ENCODE results near the gene MINDY4B.
"Not testable (repeated sequence)": the region's sequence is repeated elsewhere in the genome, so short reads cannot be mapped to it uniquely, and the experiment has no call there.

Gene MINDY4B

DNA sequence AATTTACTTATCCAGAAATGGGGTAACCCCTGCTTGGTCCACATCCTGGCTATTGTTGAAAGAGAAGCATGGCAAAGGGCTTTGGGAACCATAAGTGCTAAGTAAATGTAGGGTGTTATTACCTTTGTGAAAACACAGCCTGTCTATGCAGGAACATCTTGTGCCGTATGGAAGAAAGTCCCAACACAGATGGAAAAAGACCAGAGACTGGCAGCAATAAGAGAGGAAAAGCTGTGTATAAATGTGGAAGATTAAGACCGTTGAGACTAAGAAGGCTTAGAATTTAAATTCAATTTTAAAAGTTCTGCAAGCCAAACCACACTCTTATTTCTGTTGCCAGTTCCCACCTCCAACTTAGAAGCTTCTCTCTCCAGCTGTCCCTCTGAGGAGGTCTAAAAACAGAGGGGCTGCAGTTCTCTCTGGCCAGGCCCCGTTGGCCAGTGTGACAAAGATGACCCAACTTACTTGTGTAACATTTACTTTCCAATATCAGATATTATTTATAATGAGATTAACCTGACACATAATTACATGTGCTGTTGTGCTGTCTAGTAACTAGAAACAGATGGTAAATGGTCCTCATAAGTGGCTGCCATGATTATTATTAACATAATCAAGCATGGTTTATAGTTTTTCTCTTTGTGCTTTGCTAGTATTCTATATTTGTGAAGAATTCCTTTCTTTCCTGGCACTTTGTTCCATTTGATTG lies 7.0 kb downstream of the MINDY4B start:
- DNase-seq, result no peak

DNA sequence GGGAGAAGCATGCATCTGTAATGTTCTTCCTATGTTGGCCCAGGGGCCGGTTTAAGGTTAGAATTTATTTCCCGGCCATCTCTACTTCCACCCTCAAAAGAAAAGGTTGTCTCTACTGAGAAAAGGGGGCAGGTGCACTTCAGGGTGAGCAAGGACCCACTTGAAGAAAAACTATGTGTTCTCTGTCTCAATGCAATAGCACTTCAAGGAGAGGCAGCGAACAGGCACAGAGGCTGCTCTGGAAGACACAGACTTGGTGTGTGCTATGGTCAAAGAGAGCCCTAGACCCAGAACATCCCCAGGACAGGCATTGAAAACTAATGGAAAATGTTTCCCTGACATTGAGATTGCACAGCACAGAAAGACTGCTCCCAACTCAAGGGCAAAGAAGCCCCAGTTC lies 7.6 kb downstream of the MINDY4B start:
- DNase-seq, result no peak

DNA sequence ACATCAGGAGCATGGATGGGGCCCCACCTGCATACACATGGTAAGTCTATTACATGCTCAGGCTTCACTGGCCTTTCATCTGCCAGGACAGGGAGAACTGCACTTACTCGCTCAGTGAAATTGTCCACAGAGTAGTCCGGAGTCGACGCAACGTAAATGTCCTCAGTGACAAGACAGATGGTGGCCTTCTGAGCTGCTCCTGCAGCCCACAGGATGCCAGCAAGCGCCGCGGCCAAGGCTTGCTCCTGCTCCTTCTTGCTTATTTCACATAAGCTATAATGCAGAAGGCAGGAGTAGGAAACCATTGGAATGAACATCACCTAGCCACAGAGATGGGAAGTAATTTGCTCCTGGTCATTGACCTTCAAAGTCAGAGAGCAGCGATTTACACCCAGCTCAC lies 14.4 kb downstream of the MINDY4B start:
- no peak for DNase-seq

DNA sequence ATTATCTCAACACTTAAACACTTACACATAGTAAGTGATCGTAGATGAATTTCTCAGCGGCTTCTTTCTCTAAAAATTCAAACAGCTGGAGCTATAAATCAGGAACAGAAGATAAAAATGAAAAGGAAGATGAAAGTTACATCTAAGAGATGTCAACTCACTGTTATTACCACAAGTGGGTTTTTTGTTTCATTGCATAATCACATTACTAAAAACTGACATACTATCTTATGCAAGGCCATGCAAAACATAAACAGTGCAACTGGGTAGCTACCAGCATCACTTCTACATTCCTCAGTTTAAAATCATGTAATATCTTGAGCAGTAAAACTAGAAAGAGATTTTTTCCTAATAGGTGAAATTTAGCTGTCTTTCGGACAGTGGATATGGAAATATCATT lies 14.9 kb downstream of the MINDY4B start:
- DNase-seq, result no peak

DNA sequence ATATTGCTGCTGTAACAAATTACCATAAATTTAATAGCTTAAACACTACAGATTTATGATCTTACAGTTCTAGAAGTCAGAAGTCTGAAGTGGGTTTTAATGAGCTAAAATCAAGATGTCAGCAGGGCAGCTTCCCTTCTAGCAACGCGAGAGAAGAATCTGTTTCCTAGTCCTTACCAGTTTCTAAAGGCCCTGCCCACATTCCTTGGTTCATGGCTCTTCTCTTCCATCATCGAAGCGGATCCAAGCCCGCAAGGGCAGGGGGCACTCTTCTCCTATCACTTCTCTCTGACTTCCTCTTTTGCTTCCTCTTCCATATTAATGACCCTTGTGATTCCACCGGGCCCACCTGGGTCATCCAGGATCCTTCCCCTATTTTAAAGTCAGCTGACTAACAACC lies 16.1 kb downstream of the MINDY4B start:
- DNase-seq, result no peak

DNA sequence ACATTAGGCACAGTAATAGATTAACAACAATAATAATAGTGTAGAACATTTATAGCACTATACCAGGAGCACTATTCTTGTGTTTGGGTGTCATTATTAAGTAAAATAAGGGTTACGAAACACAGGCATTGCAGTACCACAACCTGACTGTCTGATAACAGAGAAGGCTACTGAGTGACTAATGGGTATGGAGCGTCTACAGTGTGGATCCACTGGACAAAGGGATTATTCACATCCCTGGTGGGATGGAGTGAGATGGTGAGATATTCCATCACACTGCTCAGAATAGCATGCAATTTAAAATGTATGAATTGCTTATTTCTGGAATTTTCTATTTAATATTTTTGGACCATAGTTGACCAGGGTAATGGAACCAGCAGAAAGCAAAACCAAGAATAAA lies 18.2 kb downstream of the MINDY4B start:
- no peak for DNase-seq

DNA sequence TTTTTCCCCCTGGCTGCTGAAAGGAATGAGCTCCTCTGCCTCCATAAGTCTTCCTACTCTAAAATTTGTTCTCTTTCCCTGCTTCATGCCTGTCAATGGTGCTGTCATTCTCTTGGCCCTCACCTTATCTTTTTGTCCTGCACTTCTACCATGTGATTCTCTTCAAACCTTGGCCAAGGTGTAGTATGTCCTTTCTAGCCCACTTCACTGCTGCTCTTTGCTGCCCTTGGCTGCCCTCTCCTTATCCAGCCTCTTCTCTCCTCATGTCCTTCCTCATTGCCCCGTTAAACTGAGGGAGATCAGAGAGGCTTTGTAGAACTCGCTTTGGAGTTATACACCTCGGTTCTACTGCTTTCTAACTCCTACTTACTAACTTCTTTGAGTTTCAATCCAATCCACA lies 19.7 kb downstream of the MINDY4B start:
- DNase-seq, result no peak

DNA sequence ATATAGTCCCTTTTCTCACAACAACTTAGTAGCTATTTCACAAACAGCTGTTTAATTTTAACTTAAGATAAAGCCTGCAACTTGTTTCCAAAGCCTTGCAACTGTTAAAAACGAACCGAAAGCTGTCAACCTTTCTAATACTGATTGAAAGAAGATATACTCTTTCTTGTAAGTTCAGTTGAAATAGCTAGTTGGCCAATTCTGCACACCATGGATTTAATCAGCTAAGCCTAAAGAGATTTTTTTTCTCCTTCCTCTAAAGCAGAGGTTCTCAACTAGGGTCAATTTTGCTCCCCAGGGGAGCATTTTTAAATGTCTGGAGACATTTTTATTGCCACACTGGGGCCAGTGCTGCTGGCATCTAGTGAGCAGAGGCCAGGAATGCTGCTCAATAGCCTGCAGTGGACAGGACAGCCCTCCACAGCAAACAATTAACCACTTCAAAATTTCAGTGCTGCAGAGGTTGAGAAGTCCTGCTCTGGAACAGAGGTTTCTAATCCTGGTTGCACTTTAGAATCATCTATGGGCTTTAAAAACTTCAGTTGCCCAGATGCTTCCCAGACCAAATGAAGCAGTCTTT lies 26.2 kb downstream of the MINDY4B start:
- DNase-seq, result no peak

DNA sequence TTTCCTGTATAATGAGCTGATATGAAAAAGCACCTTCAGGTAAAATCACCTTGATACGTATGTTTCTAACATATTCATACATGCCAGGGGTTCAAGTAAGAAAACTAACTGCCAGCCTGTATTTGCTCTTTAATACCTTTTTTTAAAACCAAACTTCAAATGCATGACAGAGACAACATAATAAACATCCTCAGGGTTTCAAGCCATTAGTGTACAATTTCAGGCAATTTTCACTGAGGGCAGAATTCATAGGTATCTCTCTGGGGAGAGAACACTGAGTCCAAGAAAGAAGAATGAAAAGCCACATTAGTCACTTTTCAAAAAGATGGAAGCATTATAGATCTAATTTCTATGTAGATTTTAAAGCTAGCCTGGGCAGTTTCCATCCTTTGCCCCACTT lies 26.9 kb downstream of the MINDY4B start:
- no peak for DNase-seq

DNA sequence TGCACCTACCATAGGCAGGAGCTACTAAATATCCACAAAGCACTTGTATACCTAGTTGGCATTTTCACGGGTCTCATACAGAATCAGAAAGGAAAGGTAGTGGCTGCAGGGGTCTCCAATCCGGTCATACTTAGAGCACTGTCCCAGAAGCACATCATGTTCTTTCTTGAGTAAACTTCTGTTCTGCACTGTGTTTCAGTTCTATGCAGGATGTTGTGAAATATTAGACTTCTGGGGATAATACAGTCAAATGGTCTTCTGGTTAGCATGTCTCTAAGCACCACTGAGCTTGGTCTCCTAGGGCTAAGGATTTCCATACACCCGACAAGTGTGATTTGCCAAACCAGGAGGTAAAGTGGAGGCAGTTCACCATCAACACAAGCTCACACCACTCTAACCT lies 27.9 kb downstream of the MINDY4B start:
- DNase-seq, result no peak

DNA sequence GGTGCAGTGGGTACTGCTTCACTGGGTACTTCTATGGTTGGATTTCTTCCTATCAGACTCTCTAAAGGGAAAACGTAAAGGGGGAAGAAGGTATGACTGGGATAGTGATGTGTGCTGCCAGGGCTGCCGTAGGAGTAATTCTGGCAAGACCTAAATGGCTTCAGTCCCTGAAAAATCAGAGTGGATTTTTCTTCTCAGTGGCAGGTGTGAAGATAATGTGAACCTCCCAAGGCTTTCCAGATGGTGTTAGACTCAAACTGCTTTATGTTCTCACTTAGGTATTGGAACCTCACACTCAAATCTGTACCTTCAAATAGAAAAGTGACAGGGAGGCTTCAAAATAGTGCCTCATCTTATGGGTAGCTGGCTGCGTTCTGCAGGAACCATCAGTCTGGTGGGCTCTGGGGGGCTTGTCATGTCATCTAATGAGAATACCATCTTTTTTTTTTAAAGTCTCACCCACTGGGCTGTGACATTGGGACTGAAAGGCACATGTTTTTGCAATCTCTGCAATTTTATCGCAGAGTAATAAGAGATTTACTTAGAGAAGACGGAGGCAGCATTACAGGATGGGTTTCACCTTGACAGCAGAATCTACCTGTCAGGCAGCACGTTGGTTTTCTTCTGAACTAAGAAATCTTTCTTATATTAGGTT lies 28.5 kb downstream of the MINDY4B start:
- DNase-seq, result no peak

DNA sequence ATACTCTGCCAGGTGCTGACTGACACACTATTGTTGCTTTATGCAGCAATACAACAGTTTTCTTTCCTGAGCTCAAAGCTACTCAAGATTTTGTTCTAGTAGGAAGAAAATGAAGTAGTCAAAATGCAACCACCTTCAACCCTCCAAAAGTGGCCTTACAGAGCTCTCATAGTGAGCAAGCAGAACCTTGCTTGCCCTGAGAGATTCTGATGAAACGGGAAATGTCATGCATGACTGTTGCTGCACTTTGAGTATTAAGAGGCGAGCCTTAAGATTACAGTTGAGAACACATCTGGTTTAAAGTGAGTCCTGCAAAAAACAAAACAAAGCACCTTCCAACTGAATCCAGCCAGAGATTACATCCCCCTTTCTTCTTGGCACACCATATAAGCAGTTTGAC lies 29.7 kb downstream of the MINDY4B start:
- no peak for DNase-seq

DNA sequence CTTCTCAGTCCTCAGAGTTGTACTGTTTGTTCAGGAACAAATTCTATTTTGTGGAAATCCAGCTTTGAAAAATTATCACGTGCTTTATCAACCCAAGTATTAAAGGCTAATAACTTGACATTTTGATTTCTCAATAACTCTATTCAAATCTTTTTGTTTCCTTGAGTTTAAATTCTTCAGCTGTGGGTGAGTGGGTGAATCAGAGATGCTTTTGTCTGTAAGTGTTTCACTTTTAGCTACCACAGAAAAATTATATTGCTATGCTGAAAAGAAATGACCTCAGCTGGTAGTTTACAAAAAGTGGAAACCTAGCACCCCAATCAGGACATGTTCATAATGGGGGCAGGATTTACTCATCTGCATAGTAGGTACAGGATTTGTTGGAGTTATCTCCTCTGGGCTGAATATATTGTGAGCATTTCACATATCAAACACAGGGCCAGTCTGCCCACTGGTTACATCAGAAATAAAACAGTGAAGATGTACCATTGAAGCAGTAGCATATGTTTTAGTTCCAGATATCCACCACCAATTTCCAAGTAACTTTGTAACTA lies 30.5 kb downstream of the MINDY4B start:
- no peak for DNase-seq

DNA sequence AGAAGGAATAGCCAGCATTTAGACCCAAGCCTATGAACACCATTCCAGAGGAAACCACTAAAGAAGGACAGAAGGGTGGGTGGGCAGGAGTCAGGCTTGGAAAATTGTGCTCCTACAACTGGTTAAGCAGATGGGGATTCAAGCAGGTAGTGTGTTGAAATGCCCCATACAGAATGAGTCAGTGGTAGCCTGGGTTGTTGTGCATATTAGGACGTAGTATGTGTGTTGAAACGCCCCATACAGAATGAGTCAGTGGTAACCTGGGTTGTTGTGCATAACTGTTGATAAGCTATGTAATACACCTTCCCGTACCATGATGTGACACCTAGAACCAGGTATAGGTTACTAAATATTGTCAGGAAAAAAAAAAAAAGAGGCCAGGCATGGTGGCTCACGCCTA lies 34.0 kb downstream of the MINDY4B start:
- DNase-seq, result no peak

DNA sequence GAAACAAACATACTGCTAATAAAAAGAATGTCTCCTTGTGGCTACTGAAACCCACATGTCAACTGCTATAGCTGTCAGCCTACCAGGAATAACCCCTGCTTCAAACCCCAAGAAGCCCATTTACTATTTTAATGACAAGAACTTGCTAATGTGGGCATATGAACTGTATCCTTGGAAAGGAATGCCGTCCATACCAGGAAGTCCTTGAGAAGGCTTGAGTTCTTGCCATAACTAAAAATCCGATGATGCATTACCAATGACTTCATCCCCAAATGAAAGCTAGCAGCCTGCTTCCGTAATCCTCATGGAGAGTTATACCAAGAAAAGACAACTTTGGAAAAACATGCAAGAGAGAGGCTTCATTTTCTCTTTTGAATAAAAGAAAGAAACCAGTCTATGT lies 34.8 kb downstream of the MINDY4B start:
- no peak for DNase-seq

DNA sequence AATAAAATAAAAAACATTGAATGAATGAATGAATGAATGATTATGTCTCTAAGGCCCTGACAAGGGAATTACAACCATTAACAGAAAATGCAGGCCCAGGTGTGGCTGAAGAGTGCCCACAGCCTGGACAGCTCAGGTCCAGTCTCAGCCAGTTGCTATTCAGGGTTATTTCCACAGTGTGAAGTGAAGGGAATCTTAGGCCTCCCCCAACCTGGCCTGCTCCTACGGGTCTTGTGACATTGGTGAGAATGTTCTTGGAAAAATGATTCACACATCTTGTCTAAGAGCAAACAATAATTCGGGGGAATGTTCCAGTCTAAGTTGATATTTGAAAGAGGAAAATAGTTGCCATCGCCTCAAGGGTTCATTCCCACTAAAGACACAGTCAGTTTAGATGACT lies 37.0 kb downstream of the MINDY4B start:
- DNase-seq, result no peak

DNA sequence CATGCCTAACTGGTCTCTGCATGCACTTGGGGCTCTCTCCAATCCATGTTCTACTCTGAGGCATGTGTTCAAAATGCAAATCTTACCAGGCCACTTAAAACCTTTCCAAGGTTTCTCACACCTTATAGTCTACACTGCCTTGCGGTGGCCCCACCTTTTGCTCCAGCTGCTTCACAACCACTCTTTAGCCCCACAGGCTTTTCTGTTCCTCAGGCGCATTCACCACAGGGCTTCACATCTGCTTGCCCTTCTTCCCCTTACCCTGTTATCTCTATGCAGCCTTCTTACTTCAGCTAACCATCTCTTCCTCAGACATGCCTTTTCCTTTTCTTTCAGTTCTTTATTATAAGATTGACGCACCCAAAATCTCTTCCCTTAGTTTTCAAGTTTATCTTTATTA lies 37.8 kb downstream of the MINDY4B start:
- no peak for DNase-seq

DNA sequence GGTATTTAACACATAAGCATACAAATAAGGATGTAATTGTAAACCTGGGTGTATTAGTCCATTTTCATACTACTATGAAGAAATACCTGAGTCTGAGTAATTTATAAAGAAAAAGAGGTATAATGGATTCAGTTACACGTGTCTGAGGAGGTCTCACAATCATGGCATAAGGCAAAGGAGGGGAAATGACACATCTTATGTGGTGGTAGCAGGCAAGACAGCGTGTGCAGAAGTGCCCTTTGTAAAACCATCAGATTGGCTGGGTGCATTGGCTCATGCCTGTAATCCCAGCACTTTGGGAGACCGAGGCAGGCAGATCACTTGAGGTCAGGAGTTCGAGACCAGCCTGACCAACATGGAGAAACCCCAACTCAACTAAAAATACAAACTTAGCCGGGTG lies 41.3 kb downstream of the MINDY4B start:
- not testable (repeated sequence) for DNase-seq

DNA sequence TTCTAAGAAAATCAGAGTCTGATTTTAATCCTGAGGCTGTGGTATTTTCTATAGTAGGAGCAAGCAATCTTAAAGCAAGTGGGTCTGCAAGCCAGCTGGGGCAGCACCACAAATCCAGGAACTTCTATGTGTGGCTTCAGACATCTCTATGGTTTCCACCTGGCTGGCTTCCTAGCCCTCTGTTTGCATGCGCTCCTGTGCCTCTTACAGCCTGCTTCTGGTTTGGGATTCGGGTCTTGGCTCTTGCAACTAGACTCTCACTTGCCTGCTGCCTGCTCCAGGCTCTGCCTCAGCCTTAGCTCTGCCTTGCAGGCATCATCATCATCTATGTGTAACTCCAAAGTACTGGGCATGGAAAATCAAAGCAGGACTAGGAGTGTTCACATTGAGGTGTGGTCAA lies 43.4 kb downstream of the MINDY4B start:
- DNase-seq, result no peak

DNA sequence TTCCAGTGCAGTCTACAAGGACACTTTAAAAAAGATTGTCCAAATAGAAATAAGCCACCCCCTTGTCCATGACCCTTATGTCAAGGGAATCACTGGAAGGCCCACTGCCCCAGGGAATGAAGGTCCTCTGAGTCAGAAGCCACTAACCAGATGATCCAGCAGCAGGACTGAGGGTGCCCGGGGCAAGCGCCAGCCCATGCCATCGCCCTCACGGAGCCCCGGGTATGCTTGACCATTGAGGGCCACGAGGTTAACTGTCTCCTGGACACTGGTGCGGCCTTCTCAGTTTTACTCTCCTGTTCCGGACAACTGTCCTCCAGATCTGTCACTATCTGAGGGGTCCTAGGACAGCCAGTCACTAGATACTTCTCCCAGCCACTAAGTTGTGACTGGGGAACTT lies 47.3 kb downstream of the MINDY4B start:
- DNase-seq, result not testable (repeated sequence)

DNA sequence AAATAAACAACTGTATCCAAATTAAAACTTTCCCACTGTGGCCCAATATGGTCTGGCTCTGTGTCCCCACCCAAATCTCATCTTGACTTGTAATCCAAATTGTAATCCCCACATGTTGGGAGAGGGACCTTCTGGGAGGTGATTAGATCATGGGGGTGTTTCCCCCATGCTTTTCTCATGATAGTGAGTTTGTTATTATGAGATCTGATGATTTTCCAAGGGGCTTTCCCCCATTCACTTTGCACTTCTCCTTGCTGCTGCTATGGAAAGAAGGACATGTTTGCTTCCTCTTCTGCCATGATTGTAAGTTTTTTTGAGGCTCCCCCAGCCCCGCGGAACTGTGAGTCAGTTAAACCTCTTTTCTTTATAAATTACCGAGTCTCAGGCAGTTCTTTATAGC lies 55.0 kb downstream of the MINDY4B start:
- DNase-seq, result no peak

DNA sequence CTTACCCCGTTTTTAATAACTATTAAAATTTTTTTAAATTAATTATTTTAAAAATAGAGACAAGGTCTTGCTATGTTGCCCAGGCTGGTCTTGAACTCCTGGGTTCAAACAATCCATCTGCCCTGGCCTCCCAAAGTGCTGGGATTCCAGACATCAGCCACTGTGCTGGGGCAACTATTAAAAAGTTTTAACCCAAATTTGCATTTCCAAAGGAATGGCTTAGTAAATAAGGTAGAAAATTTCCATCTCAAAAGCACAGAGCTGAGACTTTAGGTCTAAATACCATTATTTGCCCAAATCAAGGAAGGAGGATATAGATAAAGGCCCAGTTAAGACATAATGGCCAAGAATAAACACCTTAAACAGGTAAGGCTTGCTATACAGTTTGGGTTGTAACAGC lies 56.4 kb downstream of the MINDY4B start:
- DNase-seq, result no peak

DNA sequence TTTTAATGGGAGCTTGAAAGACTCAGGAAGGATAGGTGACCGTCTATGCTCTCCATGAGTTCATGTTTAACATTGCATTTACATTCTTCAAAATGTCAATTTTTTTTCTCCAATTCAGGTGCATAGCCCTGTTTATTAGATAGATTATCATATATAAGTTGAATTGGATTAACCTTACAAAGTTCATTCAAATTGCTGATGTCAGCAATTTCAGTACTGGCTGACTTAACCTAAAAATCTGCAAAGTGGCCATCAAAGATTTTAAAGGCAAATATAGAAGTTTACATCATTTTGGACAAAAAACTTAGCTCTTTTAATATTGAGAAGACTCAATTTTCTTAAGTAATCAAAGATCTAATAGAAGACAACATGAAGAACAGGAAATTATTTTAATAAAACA lies 57.8 kb downstream of the MINDY4B start:
- DNase-seq, result no peak

DNA sequence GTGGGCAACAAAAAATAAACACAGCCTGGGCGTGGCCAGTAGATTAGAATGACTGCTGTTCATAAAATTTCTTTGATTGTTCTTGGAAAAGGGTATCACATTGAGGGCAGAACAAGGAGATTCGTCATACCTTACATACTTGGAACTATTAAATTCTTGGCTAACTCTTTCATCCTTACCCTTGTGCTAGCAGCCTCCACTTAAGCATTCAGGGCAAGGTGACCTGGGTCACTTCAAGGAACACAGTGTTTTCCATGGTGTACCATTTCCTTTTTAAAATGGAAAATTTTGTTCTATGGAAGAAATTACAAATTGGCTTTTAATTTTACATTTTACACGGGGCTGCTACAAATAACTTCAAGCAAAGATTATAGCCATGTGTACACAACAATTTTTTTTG lies 60.8 kb downstream of the MINDY4B start:
- no peak for DNase-seq
